ENCODE results near the gene GGTA1. TPM values are rescaled to one million over a fixed set of nuclear protein-coding genes. Genes with fewer than 3 reads are reported as not detected.
A peak's percentile ranks its signal among the peaks of the same experiment; 100 is the strongest.

The GGTA1 gene
- total RNA-seq (2012; rRNA removed) = not detected in 2 replicates

GRCh38 chr9:121499427-121500164, at the start of gene GGTA1:
GGTA1 (minus strand) TSS chr9:121499844; CDS start chr9:121467922, 31,922 bp downstream.
- H3K4me1 ChIP-seq (ENCODE audit: control insufficient read depth, insufficient read depth, low read length) = peaks cover 21% of the 10 kb centered on the region
- peak within 1 kb of the TSS; percentile 65 for H3K4me3 ChIP-seq (ENCODE audit: low read length)
- peak within 1 kb of the TSS; percentile 32 for H3K9ac ChIP-seq (ENCODE audit: low read depth, low read length)
- H3K4me2 ChIP-seq (ENCODE audit: low read length) = peak within 1 kb of the TSS; percentile 86
- H3K27me3 ChIP-seq (ENCODE audit: control insufficient read depth, insufficient read depth, low read length) = peaks cover 53% of the 10 kb centered on the region
- no peaks in the 10 kb centered on the region for H3K36me3 ChIP-seq (ENCODE audit: insufficient read depth, low read length)
- no peaks in the 10 kb centered on the region for H3K9me3 ChIP-seq (replicated peaks; ENCODE audit: low read length)

DNA sequence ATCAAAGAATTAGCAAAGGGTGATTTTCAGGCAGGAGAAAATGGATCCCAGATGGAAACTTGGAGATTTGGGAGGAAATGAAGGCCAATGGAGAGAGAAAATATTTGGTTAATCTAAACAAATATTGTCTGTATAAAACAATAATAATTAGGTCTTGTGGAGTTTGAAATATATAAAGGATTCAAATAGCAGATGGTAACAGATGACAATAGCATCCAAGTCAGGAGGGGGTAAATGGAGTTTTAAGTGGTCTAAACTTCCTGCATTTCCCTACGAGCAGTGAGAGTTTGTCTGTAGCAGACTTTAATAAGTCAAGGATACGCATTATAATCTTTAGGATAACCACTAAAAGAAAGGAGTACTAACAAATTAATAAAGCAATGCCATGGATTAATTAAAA, 49.0 kb upstream of the GGTA1 start:
- H3K9ac ChIP-seq (ENCODE audit: low read depth, low read length) = no peak overlapping the region
- no peak overlapping the region for H3K4me2 ChIP-seq (ENCODE audit: low read length)
- H3K36me3 ChIP-seq (ENCODE audit: insufficient read depth, low read length) = no peaks in the 10 kb centered on the region
- H3K9me3 ChIP-seq (replicated peaks; ENCODE audit: low read length) = no peaks in the 10 kb centered on the region
- H3K4me3 ChIP-seq (ENCODE audit: low read length) = no peak overlapping the region
- H3K27me3 ChIP-seq (ENCODE audit: control insufficient read depth, insufficient read depth, low read length) = peaks cover 30% of the 10 kb centered on the region
- peaks cover 9% of the 10 kb centered on the region for H3K4me1 ChIP-seq (ENCODE audit: control insufficient read depth, insufficient read depth, low read length)

- peaks cover 9% of the 10 kb centered on the region for H3K4me1 ChIP-seq (ENCODE audit: control insufficient read depth, insufficient read depth, low read length)
- no peaks in the 10 kb centered on the region for H3K9me3 ChIP-seq (replicated peaks; ENCODE audit: low read length)
- peak overlapping the region; percentile 80 for H3K9ac ChIP-seq (ENCODE audit: low read depth, low read length)
- H3K36me3 ChIP-seq (ENCODE audit: insufficient read depth, low read length) = no peaks in the 10 kb centered on the region
- H3K4me3 ChIP-seq (ENCODE audit: low read length) = peak overlapping the region; percentile 49
- peak overlapping the region; percentile 78 for H3K4me2 ChIP-seq (ENCODE audit: low read length)
- H3K27me3 ChIP-seq (ENCODE audit: control insufficient read depth, insufficient read depth, low read length) = peaks cover 14% of the 10 kb centered on the region
Observed at GRCh38 chr9:121545875-121546423, 46.3 kb upstream of the GGTA1 start.

- Histone ChIP-seq H3K9me3 (replicated peaks; ENCODE audit: low read length) (no peaks in the 10 kb centered on the region), H3K4me2 (ENCODE audit: low read length) (peak overlapping the region; percentile 68), H3K4me1 (ENCODE audit: control insufficient read depth, insufficient read depth, low read length) (peaks cover 6% of the 10 kb centered on the region), H3K9ac (ENCODE audit: low read depth, low read length) (no peak overlapping the region), H3K27me3 (ENCODE audit: control insufficient read depth, insufficient read depth, low read length) (peaks cover 18% of the 10 kb centered on the region), H3K36me3 (ENCODE audit: insufficient read depth, low read length) (no peaks in the 10 kb centered on the region), H3K4me3 (ENCODE audit: low read length) (no peak overlapping the region)
Observed at GRCh38 chr9:121545150-121545874, 45.7 kb upstream of the GGTA1 start.

- Histone ChIP-seq H3K4me3 (ENCODE audit: low read length) (no peak overlapping the region), H3K27me3 (ENCODE audit: control insufficient read depth, insufficient read depth, low read length) (peaks cover 25% of the 10 kb centered on the region), H3K9ac (ENCODE audit: low read depth, low read length) (no peak overlapping the region), H3K36me3 (ENCODE audit: insufficient read depth, low read length) (no peaks in the 10 kb centered on the region), H3K9me3 (replicated peaks; ENCODE audit: low read length) (no peaks in the 10 kb centered on the region), H3K4me1 (ENCODE audit: control insufficient read depth, insufficient read depth, low read length) (peaks cover 6% of the 10 kb centered on the region), H3K4me2 (ENCODE audit: low read length) (no peak overlapping the region)
Observed at GRCh38 chr9:121542025-121542424, 42.4 kb upstream of the GGTA1 start.

DNA sequence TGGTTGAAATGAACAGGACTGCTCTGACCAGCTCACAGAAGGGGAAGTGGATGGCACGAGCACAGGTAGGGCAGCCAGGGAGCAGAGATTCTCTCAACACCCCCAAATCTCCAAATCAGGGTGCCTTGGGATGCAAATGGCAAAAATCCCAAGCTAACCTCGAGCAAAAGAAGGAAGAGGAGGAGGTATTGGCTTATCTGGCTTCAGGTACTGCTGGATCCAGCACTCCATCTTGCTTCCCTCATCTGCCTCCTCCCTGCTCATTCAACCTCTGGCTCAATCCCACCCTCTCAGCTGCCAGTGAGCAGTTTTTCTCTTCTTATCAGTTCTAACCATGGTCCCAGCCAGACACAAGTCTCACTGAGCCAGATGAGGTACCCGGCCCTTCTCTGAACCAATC, 41.6 kb upstream of the GGTA1 start:
- Histone ChIP-seq H3K27me3 (ENCODE audit: control insufficient read depth, insufficient read depth, low read length) (peaks cover 25% of the 10 kb centered on the region), H3K4me2 (ENCODE audit: low read length) (no peak overlapping the region), H3K4me3 (ENCODE audit: low read length) (no peak overlapping the region), H3K9me3 (replicated peaks; ENCODE audit: low read length) (no peaks in the 10 kb centered on the region), H3K9ac (ENCODE audit: low read depth, low read length) (no peak overlapping the region), H3K4me1 (ENCODE audit: control insufficient read depth, insufficient read depth, low read length) (peaks cover 5% of the 10 kb centered on the region), H3K36me3 (ENCODE audit: insufficient read depth, low read length) (no peaks in the 10 kb centered on the region)

DNA sequence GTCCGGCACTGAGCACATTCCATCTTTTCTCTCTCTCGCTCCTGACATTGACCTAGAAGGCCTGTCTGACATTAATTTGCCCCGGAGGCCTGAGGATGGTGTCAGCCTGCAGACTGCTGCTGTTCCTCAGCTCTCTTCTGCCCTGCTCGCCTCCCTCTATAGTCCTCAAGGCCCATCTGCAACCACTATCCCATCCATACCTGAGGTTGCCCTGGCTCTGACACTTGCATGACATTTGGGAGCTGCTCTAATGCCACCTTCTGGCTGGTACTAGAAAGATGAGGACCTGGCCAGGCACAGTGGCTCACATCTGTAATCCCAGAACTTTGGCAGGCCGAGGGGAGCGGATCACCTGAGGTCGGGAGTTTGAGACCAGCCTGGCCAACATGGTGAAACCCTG, 38.6 kb upstream of the GGTA1 start:
- H3K4me2 ChIP-seq (ENCODE audit: low read length) = no peak overlapping the region
- no peaks in the 10 kb centered on the region for H3K9me3 ChIP-seq (replicated peaks; ENCODE audit: low read length)
- no peak overlapping the region for H3K4me3 ChIP-seq (ENCODE audit: low read length)
- H3K9ac ChIP-seq (ENCODE audit: low read depth, low read length) = no peak overlapping the region
- H3K27me3 ChIP-seq (ENCODE audit: control insufficient read depth, insufficient read depth, low read length) = peaks cover 26% of the 10 kb centered on the region
- H3K36me3 ChIP-seq (ENCODE audit: insufficient read depth, low read length) = no peaks in the 10 kb centered on the region
- H3K4me1 ChIP-seq (ENCODE audit: control insufficient read depth, insufficient read depth, low read length) = no peaks in the 10 kb centered on the region

DNA sequence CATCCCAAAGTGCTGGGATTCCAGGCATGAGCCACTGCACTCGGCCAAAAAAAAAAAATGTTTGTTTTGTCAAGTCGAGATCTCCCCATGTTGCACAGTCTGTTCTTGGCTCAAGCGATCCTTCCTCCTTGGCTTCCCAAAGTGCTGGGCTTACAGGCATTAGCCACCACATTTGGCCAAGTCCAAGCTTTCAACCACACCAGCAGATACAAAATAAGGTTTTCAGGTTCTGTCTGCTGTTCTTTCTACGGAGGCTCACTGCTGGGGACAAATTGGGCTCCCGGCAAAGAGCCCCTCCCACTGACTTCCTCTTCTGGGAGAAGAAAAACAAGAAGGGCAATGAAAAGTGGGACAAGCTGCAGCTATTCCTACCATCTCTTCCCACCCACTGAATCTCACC, 37.6 kb upstream of the GGTA1 start:
- no peak overlapping the region for H3K9ac ChIP-seq (ENCODE audit: low read depth, low read length)
- H3K36me3 ChIP-seq (ENCODE audit: insufficient read depth, low read length) = no peaks in the 10 kb centered on the region
- H3K4me1 ChIP-seq (ENCODE audit: control insufficient read depth, insufficient read depth, low read length) = no peaks in the 10 kb centered on the region
- peaks cover 28% of the 10 kb centered on the region for H3K27me3 ChIP-seq (ENCODE audit: control insufficient read depth, insufficient read depth, low read length)
- no peak overlapping the region for H3K4me2 ChIP-seq (ENCODE audit: low read length)
- no peaks in the 10 kb centered on the region for H3K9me3 ChIP-seq (replicated peaks; ENCODE audit: low read length)
- H3K4me3 ChIP-seq (ENCODE audit: low read length) = no peak overlapping the region

- Histone ChIP-seq H3K4me2 (ENCODE audit: low read length) (no peak overlapping the region), H3K9ac (ENCODE audit: low read depth, low read length) (no peak overlapping the region), H3K4me3 (ENCODE audit: low read length) (no peak overlapping the region), H3K9me3 (replicated peaks; ENCODE audit: low read length) (no peaks in the 10 kb centered on the region), H3K4me1 (ENCODE audit: control insufficient read depth, insufficient read depth, low read length) (peaks cover 9% of the 10 kb centered on the region), H3K27me3 (ENCODE audit: control insufficient read depth, insufficient read depth, low read length) (peaks cover 9% of the 10 kb centered on the region), H3K36me3 (ENCODE audit: insufficient read depth, low read length) (no peaks in the 10 kb centered on the region)
Observed at GRCh38 chr9:121532881-121533280, 33.2 kb upstream of the GGTA1 start.

- H3K4me3 ChIP-seq (ENCODE audit: low read length) = no peak overlapping the region
- peak overlapping the region; percentile 15 for H3K4me2 ChIP-seq (ENCODE audit: low read length)
- H3K27me3 ChIP-seq (ENCODE audit: control insufficient read depth, insufficient read depth, low read length) = peaks cover 19% of the 10 kb centered on the region
- peaks cover 9% of the 10 kb centered on the region for H3K4me1 ChIP-seq (ENCODE audit: control insufficient read depth, insufficient read depth, low read length)
- H3K9me3 ChIP-seq (replicated peaks; ENCODE audit: low read length) = no peaks in the 10 kb centered on the region
- no peaks in the 10 kb centered on the region for H3K36me3 ChIP-seq (ENCODE audit: insufficient read depth, low read length)
- H3K9ac ChIP-seq (ENCODE audit: low read depth, low read length) = no peak overlapping the region
Observed at GRCh38 chr9:121529237-121529987, 29.8 kb upstream of the GGTA1 start.

GRCh38 chr9:121528642-121529041, 29.0 kb upstream of the GGTA1 start:
- Histone ChIP-seq H3K36me3 (ENCODE audit: insufficient read depth, low read length) (no peaks in the 10 kb centered on the region), H3K9ac (ENCODE audit: low read depth, low read length) (no peak overlapping the region), H3K4me1 (ENCODE audit: control insufficient read depth, insufficient read depth, low read length) (peaks cover 9% of the 10 kb centered on the region), H3K4me2 (ENCODE audit: low read length) (no peak overlapping the region), H3K9me3 (replicated peaks; ENCODE audit: low read length) (no peaks in the 10 kb centered on the region), H3K27me3 (ENCODE audit: control insufficient read depth, insufficient read depth, low read length) (peaks cover 20% of the 10 kb centered on the region), H3K4me3 (ENCODE audit: low read length) (no peak overlapping the region)

Data from skeletal muscle satellite cell (primary cell).